ENCODE measurements around the gene PPP2CA. TPM values are rescaled to one million over a fixed set of nuclear protein-coding genes. Genes with fewer than 3 reads are reported as not detected.

PPP2CA gene
- total and polyA plus RNA-seq, 11 donors: 59.7 to 219 (median 171) TPM

DNA sequence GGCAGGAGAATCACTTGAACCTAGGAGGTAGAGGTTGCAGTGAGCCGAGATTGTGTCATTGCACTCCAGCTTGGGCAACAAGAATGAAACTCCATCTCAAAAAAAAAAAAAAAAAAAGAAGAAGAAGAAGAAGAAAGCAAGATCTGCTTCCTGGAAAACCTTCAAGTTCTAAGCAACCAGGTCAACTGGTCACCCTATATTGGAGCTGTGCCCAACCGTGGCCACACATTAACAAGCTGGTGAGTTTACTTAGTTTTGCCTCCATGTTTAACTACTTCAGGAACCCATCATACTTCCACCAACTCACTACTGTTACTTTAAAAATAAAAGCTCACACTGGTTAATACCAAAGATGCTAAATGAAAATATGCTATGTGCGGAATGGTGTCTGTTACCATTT, 36.8 kb downstream of the PPP2CA start:
- WGBS, 4 donors: 87 to 92% (median 88%) methylated on average over 3 of the region's 3 CpGs
- no peak for DNase-seq
- no peak for TF ChIP-seq POLR2A (IDR thresholded peaks at IDR 0.05)
- TF ChIP-seq, protein P1, sequence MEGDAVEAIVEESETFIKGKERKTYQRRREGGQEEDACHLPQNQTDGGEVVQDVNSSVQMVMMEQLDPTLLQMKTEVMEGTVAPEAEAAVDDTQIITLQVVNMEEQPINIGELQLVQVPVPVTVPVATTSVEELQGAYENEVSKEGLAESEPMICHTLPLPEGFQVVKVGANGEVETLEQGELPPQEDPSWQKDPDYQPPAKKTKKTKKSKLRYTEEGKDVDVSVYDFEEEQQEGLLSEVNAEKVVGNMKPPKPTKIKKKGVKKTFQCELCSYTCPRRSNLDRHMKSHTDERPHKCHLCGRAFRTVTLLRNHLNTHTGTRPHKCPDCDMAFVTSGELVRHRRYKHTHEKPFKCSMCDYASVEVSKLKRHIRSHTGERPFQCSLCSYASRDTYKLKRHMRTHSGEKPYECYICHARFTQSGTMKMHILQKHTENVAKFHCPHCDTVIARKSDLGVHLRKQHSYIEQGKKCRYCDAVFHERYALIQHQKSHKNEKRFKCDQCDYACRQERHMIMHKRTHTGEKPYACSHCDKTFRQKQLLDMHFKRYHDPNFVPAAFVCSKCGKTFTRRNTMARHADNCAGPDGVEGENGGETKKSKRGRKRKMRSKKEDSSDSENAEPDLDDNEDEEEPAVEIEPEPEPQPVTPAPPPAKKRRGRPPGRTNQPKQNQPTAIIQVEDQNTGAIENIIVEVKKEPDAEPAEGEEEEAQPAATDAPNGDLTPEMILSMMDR (IDR thresholded peaks at IDR 0.05): no peak
- Histone ChIP-seq H3K4me3 (no peak overlapping the region), H3K36me3 (peaks cover 0 to 5% (median 0%) of the 10 kb centered on the region in 9 donors), H3K27ac (no peak overlapping the region), H3K27me3 (no peaks in the 10 kb centered on the region), H3K4me1 (peaks cover 0 to 10% (median 0%) of the 10 kb centered on the region in 12 donors), H3K9me3 (no peaks in the 10 kb centered on the region)
- no peak for ATAC-seq
- intact Hi-C loops (cut with DNase I): loop anchor here in 9 of 10 donors (5.0 to 10.0 kb wide), 3 partner anchors 33 to 398 kb away; no protein-coding TSS in a partner anchor

DNA sequence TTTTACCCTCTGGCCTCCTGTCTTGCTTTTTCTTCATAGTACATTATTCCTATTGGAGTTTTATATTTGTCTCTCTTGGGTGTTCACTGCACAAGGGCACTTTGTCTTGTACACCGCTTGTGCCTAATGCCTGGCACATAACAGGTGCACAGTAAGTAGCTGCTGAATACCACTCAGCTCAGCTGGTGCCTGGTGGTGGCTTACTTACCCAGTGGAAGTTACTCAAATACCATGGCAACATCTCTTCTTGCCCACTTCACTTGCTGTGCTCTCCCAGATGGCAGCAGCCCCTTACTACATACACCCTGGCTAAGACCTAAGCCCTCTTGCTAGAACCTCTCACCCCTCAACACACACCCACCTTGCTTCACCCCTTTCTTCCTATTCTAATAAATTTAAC, 37.8 kb downstream of the PPP2CA start:
- Histone ChIP-seq H3K36me3 (no peaks in the 10 kb centered on the region), H3K9me3 (no peaks in the 10 kb centered on the region), H3K27ac (no peak overlapping the region), H3K4me1 (peaks cover 0 to 10% (median 0%) of the 10 kb centered on the region in 12 donors), H3K27me3 (no peaks in the 10 kb centered on the region), H3K4me3 (no peak overlapping the region)
- no peak for TF ChIP-seq POLR2A (IDR thresholded peaks at IDR 0.05)
- TF ChIP-seq, protein P1 (IDR thresholded peaks at IDR 0.05): no peak
- ATAC-seq (peak in 1 of 4 donors; percentile 14), DNase-seq (no peak)
- intact Hi-C loops (cut with DNase I): loop anchor here in 9 of 10 donors (5.0 to 10.0 kb wide), 3 partner anchors 34 to 399 kb away; no protein-coding TSS in a partner anchor
- 64 to 91% (median 75%) methylated on average over 1 of the region's 1 CpG for WGBS, 4 donors

DNA sequence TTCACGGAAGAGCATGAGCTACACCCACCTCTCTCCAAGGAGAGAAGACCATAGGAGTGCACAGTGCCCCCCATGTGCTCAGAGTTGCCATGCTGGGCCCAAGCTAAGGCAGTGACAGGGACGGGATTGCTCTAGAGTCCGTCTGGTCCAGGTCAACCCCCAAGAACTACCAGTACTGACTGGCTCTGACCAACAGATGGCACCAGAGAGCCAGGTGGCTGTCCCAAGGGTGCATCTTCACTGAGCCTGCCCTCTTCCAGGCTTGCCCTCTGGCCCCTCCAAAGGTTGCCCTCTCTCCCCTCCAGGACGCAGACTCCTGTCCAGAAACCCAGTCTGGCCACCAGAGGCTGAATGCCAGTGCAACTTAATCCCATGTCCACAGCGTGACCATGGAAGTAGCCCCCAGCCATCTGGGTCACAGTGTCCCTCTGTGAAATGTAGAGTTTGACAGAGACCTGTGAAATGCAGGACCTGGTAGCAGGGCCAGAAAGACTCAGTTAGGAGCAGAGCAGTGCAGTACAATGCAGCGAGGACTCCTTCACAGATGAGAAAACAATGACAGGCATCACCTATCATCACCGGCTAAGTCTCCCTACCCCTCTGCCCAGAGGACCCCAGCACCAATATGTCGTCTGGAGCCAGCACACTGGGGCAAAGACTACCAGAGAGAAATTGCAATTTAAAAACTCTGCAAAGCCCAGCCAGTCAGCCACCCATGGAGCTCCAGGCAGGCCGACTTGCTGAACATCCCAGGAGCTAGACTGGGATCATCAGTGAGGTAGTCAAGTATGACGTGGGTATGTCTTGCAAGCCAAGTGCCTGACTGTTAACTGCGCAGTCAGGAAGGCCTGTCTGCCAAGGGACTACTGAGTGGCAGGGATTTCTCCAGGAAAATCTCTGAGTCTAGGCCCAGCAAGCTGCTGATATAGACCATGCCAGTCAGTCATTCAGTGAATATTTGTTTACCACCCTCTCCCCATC, 41.4 kb downstream of the PPP2CA start:
- intact Hi-C loops (cut with DNase I): loop anchor here (1.0 to 10.0 kb wide), 5 partner anchors 38 to 403 kb away; no protein-coding TSS in a partner anchor
- ATAC-seq (peak; percentile 76 to 89 (median 86)), DNase-seq (peak; percentile 63 to 73 (median 69))
- Histone ChIP-seq H3K9me3 (no peaks in the 10 kb centered on the region), H3K4me3 (no peak overlapping the region), H3K27me3 (no peaks in the 10 kb centered on the region), H3K4me1 (peaks cover 0 to 10% (median 0%) of the 10 kb centered on the region in 12 donors), H3K36me3 (no peaks in the 10 kb centered on the region), H3K27ac (no peak overlapping the region)
- TF ChIP-seq POLR2A (IDR thresholded peaks at IDR 0.05): no peak
- TF ChIP-seq, protein P1 (IDR thresholded peaks at IDR 0.05): peak; percentile 84 to 97 (median 92)
- WGBS, 4 donors: 58 to 73% (median 60%) methylated on average over 9 to 11 of the region's 11 CpGs

DNA sequence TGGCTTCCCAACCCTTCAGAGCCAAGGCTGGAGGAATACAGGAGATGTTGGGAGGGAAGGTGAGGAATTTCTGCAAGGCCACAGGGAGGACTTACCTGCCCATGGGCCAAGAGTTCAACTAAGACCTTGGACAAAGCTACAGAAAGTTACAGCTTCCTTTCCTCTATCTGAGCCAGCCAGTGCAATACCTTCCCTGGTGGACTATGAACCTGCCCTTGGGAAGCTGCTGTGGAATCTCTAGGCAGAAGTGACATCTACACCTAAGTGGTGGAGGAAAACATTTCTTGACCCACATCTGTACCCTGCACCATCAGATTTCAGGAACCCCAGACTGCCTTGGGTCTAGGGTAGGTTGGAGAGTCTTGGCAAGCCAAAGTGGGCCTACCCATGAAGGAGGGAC, 42.4 kb downstream of the PPP2CA start:
- DNase-seq (no peak), ATAC-seq (no peak)
- intact Hi-C loops (cut with DNase I): loop anchor here in 9 of 10 donors (1.0 to 10.0 kb wide), 4 partner anchors 39 to 404 kb away; no protein-coding TSS in a partner anchor
- peaks cover 0 to 10% (median 0%) of the 10 kb centered on the region in 12 donors for H3K4me1 ChIP-seq
- TF ChIP-seq, protein P1 (IDR thresholded peaks at IDR 0.05): no peak
- TF ChIP-seq POLR2A (IDR thresholded peaks at IDR 0.05): no peak
- no peaks in the 10 kb centered on the region for H3K36me3 ChIP-seq
- no peak overlapping the region for H3K27ac ChIP-seq
- no peak overlapping the region for H3K4me3 ChIP-seq
- no peaks in the 10 kb centered on the region for H3K27me3 ChIP-seq
- H3K9me3 ChIP-seq: no peaks in the 10 kb centered on the region

All from heart left ventricle (tissue), 16 donors.